Activated CD4-positive, alpha-beta T cell treated with anti-CD3 and anti-CD28 coated beads for 48 hours (primary cell): Measurements from ENCODE around the gene GRK3.

Source experiments
- DNase-seq: peaks from one replicate; pipeline ENCODE4 v3.0.0-alpha.2; 2020

GRK3 gene

GRCh38 chr22:25765801-25766200, 201.3 kb downstream of the GRK3 start:
- no peak for DNase-seq

- no peak for DNase-seq
Measured at GRCh38 chr22:25766418-25766817, 201.9 kb downstream of the GRK3 start.

GRCh38 chr22:25770333-25770732, 205.9 kb downstream of the GRK3 start:
- DNase-seq = no peak

- no peak for DNase-seq
Measured at GRCh38 chr22:25772288-25772687, 207.8 kb downstream of the GRK3 start.

DNA sequence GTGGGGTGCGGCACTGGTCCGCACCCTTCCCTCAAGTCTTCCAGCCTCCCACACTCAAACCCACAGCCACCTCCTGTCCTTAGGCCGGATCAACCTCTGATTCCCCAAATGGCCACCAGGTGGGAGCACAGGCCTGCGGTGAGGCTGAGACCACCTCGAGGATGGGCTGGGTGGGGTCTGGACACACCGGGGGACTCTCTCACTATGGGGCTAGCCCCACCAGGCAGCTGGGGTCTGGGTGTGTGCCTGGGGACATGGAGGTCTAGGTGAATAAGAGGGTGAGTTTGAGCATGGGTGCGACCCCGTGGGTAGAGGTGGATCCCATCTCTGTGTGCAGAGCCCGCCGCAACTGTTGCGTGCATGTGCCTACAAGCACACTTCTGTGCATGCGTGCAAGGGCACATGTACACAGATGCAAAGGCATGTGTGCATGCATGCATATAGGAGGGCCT, 210.1 kb downstream of the GRK3 start:
- DNase-seq = peak; percentile 20

- DNase-seq = no peak
Measured at GRCh38 chr22:25775531-25775930, 211.1 kb downstream of the GRK3 start.

GRCh38 chr22:25777411-25777810, 212.9 kb downstream of the GRK3 start:
- no peak for DNase-seq

- peak; percentile 14 for DNase-seq
Measured at GRCh38 chr22:25777870-25778269, 213.4 kb downstream of the GRK3 start.
